HAP-1 (cell line): ENCODE measurements around the gene NETO1.

Source experiments
- DNase-seq, 2 experiments: peaks; one replicate each; pipeline ENCODE4 v3.0.0-alpha.2; 2016 to 2020; ENCODE audit warnings: low spot score in 2 of 2
- H3K27me3 ChIP-seq: fragments of 250-450 bp; sonication (Bioruptor Pico); 2 replicates; pipeline ENCODE4 v1.5.1; 2020; ENCODE audit warnings: low read depth, mild to moderate bottlenecking, moderate library complexity
- H3K36me3 ChIP-seq: fragments of 250-450 bp; sonication (Bioruptor Pico); replicated peaks from 2 replicates; pipeline ENCODE4 v1.5.1; 2020; ENCODE audit warnings: mild to moderate bottlenecking
- H3K4me1 ChIP-seq: fragments of 250-450 bp; sonication (Bioruptor Pico); 2 replicates; pipeline ENCODE4 v1.5.1; 2020; ENCODE audit warnings: mild to moderate bottlenecking
- H3K4me3 ChIP-seq: fragments of 250-450 bp; sonication (Bioruptor Pico); 2 replicates; pipeline ENCODE4 v1.5.1; 2020; ENCODE audit warnings: mild to moderate bottlenecking, moderate library complexity
- H3K9me3 ChIP-seq: fragments of 250-450 bp; sonication (Bioruptor Pico); 2 replicates; pipeline ENCODE4 v1.5.1; 2020; ENCODE audit warnings: mild to moderate bottlenecking, moderate library complexity
- in situ Hi-C: fragments of 300-500 bp; cut with MboI; formaldehyde crosslinking; loops from 3 replicates; pipeline ENCODE4 v1.14.3; 2020; ENCODE audit warnings: low sequenced_read_pairs, inconsistent platforms, mixed read lengths

Gene NETO1

DNA sequence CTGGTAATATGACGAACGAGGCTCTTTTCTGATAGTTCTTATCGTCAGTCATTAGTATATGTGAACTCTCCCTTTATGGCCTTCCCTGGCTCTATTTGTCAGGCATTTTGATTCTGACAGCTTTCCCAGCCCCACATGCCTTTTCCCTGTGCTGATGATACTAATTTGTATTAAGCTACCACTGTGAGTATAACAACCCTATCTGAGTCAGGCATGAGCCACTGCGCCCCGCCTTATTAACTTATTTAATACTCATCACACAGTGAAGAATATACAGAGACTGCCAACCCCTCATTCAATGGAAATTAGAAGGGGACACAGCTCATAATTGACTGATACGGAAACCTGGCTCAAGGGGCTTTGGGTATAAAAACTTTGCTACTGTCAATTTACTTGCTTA, 140.0 kb downstream of the NETO1 start:
- Histone ChIP-seq H3K36me3 (no peaks in the 10 kb centered on the region), H3K9me3 (no peaks in the 10 kb centered on the region), H3K27me3 (no peaks in the 10 kb centered on the region), H3K4me1 (no peaks in the 10 kb centered on the region), H3K4me3 (no peak overlapping the region)
- no peak for DNase-seq
- in situ Hi-C loops, result no loop called here

DNA sequence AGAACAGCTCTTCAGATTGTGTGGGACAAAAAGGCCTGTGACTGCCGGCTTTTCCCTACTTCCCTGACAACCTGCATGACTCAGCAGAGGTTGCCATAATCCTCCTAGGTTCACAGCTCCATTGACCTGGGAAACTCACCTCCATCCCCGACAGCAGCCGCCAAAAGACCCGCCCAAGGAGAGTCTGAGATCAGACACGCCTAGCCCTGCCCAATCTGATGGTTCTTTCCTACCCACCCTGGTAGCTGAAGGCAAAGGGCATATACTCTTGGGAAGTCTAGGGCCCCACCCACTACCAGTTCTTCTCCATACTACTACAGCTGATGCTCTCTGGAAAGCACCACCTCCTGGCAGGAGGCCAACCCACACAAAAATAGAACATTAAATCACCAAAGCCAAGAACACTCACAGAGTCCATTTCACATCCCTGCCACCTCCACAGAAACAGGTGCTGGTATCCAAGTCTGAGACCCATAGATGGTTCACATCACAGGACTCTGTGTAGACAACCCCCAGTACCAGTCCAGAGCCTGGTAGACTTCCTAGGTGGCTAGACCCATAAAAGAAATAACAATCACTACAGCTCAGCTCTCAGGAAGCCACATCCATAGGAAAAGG, 140.6 kb downstream of the NETO1 start:
- Histone ChIP-seq H3K27me3 (no peaks in the 10 kb centered on the region), H3K4me1 (no peaks in the 10 kb centered on the region), H3K36me3 (no peaks in the 10 kb centered on the region), H3K9me3 (no peaks in the 10 kb centered on the region), H3K4me3 (no peak overlapping the region)
- in situ Hi-C loops, result no loop called here
- no peak for DNase-seq

DNA sequence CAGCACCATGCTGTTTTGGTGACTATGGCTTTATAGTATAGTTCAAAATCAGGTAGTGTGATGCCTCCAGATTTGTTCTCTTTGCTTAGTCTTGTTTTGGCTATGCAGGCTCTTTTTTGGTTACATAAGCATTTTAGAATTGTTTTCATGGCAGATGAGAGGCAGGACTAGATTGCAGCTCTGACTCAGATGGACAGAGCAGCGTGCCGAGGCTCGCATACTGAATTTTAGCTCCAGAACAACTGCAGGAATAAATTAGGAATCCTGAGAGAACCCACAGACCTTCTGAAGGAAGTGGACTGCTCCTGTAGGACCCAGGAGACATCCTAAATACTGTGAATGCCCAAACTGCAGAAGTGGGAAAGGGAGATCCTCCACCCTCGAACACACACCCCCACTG, 141.6 kb downstream of the NETO1 start:
- Histone ChIP-seq H3K4me3 (no peak overlapping the region), H3K4me1 (no peaks in the 10 kb centered on the region), H3K27me3 (no peaks in the 10 kb centered on the region), H3K36me3 (no peaks in the 10 kb centered on the region), H3K9me3 (no peaks in the 10 kb centered on the region)
- in situ Hi-C loops, result no loop called here
- DNase-seq, result no peak

DNA sequence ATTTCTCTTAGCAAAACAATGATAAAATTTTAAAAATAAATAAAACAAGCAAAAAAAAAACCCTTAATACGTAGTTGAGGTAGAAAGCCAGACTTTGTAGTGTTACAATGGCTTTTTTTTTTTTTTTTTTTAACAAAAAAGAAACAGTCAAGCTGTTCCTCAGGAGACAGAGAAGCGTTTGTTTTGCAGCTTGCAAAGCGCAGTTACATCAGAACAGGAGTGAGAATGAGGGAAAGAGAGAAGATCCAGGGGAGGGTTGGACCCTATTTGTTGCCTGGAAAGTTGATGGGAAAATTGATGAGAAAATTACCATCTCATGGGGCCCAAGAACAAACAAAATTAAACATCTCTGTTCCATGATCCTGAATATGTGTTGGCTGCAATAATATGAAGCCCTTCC, 146.5 kb downstream of the NETO1 start:
- in situ Hi-C loops, result no loop called here
- H3K4me1 ChIP-seq, result no peaks in the 10 kb centered on the region

GRCh38 chr18:72720116-72720515, 147.7 kb downstream of the NETO1 start:
- DNase-seq, result no peak
- Histone ChIP-seq H3K36me3 (no peaks in the 10 kb centered on the region), H3K4me3 (no peak overlapping the region), H3K4me1 (no peaks in the 10 kb centered on the region), H3K27me3 (no peaks in the 10 kb centered on the region), H3K9me3 (no peaks in the 10 kb centered on the region)
- in situ Hi-C loops, result no loop called here

More for the DNA sequence above, 146.5 kb downstream of the NETO1 start:
- Histone ChIP-seq H3K27me3 (no peaks in the 10 kb centered on the region), H3K9me3 (no peaks in the 10 kb centered on the region), H3K4me3 (no peak overlapping the region), H3K36me3 (no peaks in the 10 kb centered on the region)
- no peak for DNase-seq

DNA sequence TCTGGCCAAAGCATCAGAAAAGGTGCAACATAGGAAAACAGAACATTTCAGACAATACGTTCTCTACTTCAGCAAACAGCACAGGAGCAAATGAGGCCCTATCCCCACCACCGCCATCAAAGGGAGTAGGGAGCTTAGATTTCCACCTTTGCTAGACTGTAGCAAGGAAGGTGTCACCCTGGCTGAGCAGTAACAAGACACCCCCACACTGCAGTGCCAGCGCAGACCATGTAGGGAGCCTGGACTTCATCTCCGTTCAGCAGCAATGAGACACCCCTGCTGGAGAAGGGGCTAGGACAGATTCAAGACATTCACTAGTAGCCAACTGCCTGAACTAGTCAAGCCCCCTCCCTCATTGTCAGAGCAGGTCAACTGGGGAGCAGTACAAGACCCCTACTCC, 163.6 kb downstream of the NETO1 start:
- no peaks in the 10 kb centered on the region for H3K36me3 ChIP-seq
- in situ Hi-C loops, result no loop called here
- no peak overlapping the region for H3K4me3 ChIP-seq
- H3K27me3 ChIP-seq, result no peaks in the 10 kb centered on the region
- DNase-seq, result no peak
- no peaks in the 10 kb centered on the region for H3K9me3 ChIP-seq
- no peaks in the 10 kb centered on the region for H3K4me1 ChIP-seq

DNA sequence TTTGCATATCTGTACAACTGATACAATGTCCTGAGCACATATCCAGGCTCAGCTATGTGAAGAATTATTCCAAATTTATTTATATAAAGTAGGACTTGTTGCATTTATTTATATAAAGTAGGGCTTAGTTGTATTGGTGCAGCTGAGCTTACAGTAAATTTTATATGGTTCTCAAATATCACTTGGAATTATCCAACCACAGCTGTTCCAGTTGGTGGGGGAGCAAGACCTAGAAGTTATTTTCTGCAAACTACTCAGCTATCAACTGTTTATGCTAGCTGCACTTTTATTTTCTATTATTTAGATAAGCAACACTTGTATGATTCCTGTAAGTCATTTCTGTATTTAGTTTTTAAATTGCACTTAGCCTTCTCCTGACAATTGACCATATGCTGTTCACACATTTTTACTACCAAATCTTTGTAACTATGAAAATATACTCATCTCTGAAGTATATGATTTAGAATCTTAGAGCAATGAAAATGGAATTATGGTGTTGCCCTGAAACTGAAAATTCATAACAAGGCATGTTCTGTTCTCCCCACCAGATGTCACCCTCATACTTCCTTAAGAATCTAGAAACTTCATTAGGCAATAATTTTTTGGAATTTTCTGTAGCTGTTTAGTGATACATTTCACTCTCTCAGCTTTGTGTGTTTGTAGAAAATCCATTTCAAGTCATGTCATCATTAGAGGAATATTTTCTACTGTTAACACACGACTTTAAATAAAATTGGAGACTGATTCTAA, 166.7 kb downstream of the NETO1 start:
- H3K4me1 ChIP-seq, result no peaks in the 10 kb centered on the region
- in situ Hi-C loops, result no loop called here
- DNase-seq, result no peak
- H3K36me3 ChIP-seq, result no peaks in the 10 kb centered on the region
- H3K27me3 ChIP-seq, result no peaks in the 10 kb centered on the region
- H3K4me3 ChIP-seq, result no peak overlapping the region
- H3K9me3 ChIP-seq, result no peaks in the 10 kb centered on the region

- H3K36me3 ChIP-seq, result no peaks in the 10 kb centered on the region
- no peaks in the 10 kb centered on the region; the same call in 1 of the 2 replicates for H3K9me3 ChIP-seq
- DNase-seq, result no peak
- no peak overlapping the region for H3K4me3 ChIP-seq
- H3K27me3 ChIP-seq, result no peaks in the 10 kb centered on the region
- in situ Hi-C loops, result no loop called here
- no peaks in the 10 kb centered on the region for H3K4me1 ChIP-seq
These were observed 170.1 kb downstream of the NETO1 start for GRCh38 chr18:72697706-72698105.

DNA sequence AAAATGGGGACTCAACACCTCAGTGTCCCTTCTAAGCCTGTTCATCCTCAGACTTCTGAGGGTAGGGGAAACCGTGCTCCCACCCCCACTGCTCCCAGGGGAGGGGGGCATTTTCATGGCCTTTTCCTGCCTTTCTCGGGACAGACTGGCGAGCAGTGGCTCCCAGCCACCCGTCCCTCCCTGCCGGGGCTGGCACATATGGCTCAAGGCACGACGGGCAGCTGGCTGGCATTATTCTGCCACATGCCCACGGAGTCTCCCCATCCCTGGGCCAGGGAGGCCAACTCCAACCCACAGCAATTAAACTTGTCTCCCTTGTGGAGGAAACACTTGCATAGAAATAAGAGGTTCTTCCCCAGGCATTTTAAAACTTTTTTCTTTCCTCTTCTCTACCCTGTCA, 175.2 kb downstream of the NETO1 start:
- H3K27me3 ChIP-seq, result no peaks in the 10 kb centered on the region
- H3K4me3 ChIP-seq, result no peak overlapping the region
- no peaks in the 10 kb centered on the region; the same call in 1 of the 2 replicates for H3K9me3 ChIP-seq
- in situ Hi-C loops, result no loop called here
- H3K36me3 ChIP-seq, result no peaks in the 10 kb centered on the region
- H3K4me1 ChIP-seq, result no peaks in the 10 kb centered on the region
- DNase-seq, result no peak
